ENCODE data around the gene ETS1. TPM values are rescaled to one million over a fixed set of nuclear protein-coding genes. Genes with fewer than 3 reads are reported as not detected.

Gene ETS1
- total RNA-seq, 1 donor, result 35.5 TPM

GRCh38 chr11:128619007-128619406 is 31.6 kb upstream of the ETS1 start:
- no peak for DNase-seq (ENCODE audit: low read depth)

GRCh38 chr11:128618603-128619002 is 31.2 kb upstream of the ETS1 start:
- H3K4me3 ChIP-seq (ENCODE audit: low read depth, low read length), result no peak overlapping the region
- no peak for TF ChIP-seq CTCF (IDR thresholded peaks at IDR 0.05; ENCODE audit: insufficient read depth, low read length)
- DNase-seq (ENCODE audit: low read depth), result no peak

More at GRCh38 chr11:128619007-128619406, 31.6 kb upstream of the ETS1 start:
- H3K4me3 ChIP-seq (ENCODE audit: low read depth, low read length), result no peak overlapping the region
- TF ChIP-seq CTCF (IDR thresholded peaks at IDR 0.05; ENCODE audit: insufficient read depth, low read length), result no peak

- no peak for DNase-seq (ENCODE audit: low read depth)
- no peak overlapping the region for H3K4me3 ChIP-seq (ENCODE audit: low read depth, low read length)
Observed at GRCh38 chr11:128616161-128616560, 28.8 kb upstream of the ETS1 start.

GRCh38 chr11:128615612-128616011 is 28.3 kb upstream of the ETS1 start:
- no peak overlapping the region for H3K4me3 ChIP-seq (ENCODE audit: low read depth, low read length)
- no peak for DNase-seq (ENCODE audit: low read depth)
- TF ChIP-seq CTCF (IDR thresholded peaks at IDR 0.05; ENCODE audit: insufficient read depth, low read length), result no peak

More at GRCh38 chr11:128616161-128616560, 28.8 kb upstream of the ETS1 start:
- no peak for TF ChIP-seq CTCF (IDR thresholded peaks at IDR 0.05; ENCODE audit: insufficient read depth, low read length)

- no peak for TF ChIP-seq CTCF (IDR thresholded peaks at IDR 0.05; ENCODE audit: insufficient read depth, low read length)
Observed at GRCh38 chr11:128615076-128615475, 27.7 kb upstream of the ETS1 start.

GRCh38 chr11:128614026-128614425 is 26.7 kb upstream of the ETS1 start:
- TF ChIP-seq CTCF (IDR thresholded peaks at IDR 0.05; ENCODE audit: insufficient read depth, low read length), result no peak
- H3K4me3 ChIP-seq (ENCODE audit: low read depth, low read length), result no peak overlapping the region
- no peak for DNase-seq (ENCODE audit: low read depth)

More at GRCh38 chr11:128615076-128615475, 27.7 kb upstream of the ETS1 start:
- H3K4me3 ChIP-seq (ENCODE audit: low read depth, low read length), result no peak overlapping the region
- DNase-seq (ENCODE audit: low read depth), result no peak

GRCh38 chr11:128613300-128613995 is 26.1 kb upstream of the ETS1 start:
- no peak for DNase-seq (ENCODE audit: low read depth)
- no peak for TF ChIP-seq CTCF (IDR thresholded peaks at IDR 0.05; ENCODE audit: insufficient read depth, low read length)
- H3K4me3 ChIP-seq (ENCODE audit: low read depth, low read length), result no peak overlapping the region

Data from fibroblast of the aortic adventitia (primary cell).